Endodermal cell (in vitro differentiated cells): ENCODE data around the gene ENG. TPM values are rescaled to one million over a fixed set of nuclear protein-coding genes. Genes with fewer than 3 reads are reported as not detected.

Experiments
- DNase-seq: peaks from one replicate; pipeline ENCODE4 v3.0.0-alpha.2; 2017
- H3K27ac ChIP-seq: 2 replicates; pipeline ENCODE4 v1.5.1; 2013; ENCODE audit warnings: mild to moderate bottlenecking, low read depth, low read length, moderate library complexity
- H3K27me3 ChIP-seq: 2 replicates; pipeline ENCODE4 v1.6.1; 2013; ENCODE audit warnings: mild to moderate bottlenecking, low read length, moderate library complexity; ENCODE audit not compliant: insufficient read depth, control insufficient read depth, poor library complexity, severe bottlenecking
- H3K36me3 ChIP-seq: 2 replicates; pipeline ENCODE4 v1.7.0; 2013; ENCODE audit warnings: mild to moderate bottlenecking, low read length, moderate library complexity; ENCODE audit not compliant: control insufficient read depth, insufficient read depth
- H3K4me1 ChIP-seq: one replicate; pipeline ENCODE4 v1.7.0; 2013; ENCODE audit warnings: low read length; ENCODE audit not compliant: control insufficient read depth, insufficient read depth
- H3K4me3 ChIP-seq: 2 replicates; pipeline ENCODE4 v1.5.1; 2013; ENCODE audit warnings: mild to moderate bottlenecking, low read length, moderate library complexity
- H3K9ac ChIP-seq: 2 replicates; pipeline ENCODE4 v1.6.1; 2013; ENCODE audit warnings: mild to moderate bottlenecking, low read length, moderate library complexity; ENCODE audit not compliant: poor library complexity, severe bottlenecking; ENCODE audit errors: extremely low read depth
- H3K9me3 ChIP-seq: 2 replicates; pipeline ENCODE4 v1.6.1; 2013; ENCODE audit warnings: mild to moderate bottlenecking, low read length, moderate library complexity; ENCODE audit not compliant: control insufficient read depth
- H3K27ac Mint-ChIP-seq: 2 replicates; pipeline ENCODE4 v1.8.0; 2020; ENCODE audit warnings: mixed read lengths
- H3K27me3 Mint-ChIP-seq: 2 replicates; pipeline ENCODE4 v1.8.0; 2021; ENCODE audit warnings: mild to moderate bottlenecking, mixed read lengths; ENCODE audit not compliant: insufficient read depth
- H3K36me3 Mint-ChIP-seq: 2 replicates; pipeline ENCODE4 v1.8.0; 2020; ENCODE audit warnings: low read depth, mixed read lengths
- H3K4me1 Mint-ChIP-seq: 2 replicates; pipeline ENCODE4 v1.8.0; 2020; ENCODE audit warnings: mixed read lengths
- H3K4me3 Mint-ChIP-seq: 2 replicates; pipeline ENCODE4 v1.8.0; 2020; ENCODE audit warnings: mild to moderate bottlenecking, moderate library complexity, mixed read lengths
- H3K9me3 Mint-ChIP-seq: 2 replicates; pipeline ENCODE4 v1.8.0; 2020; ENCODE audit warnings: mild to moderate bottlenecking, mixed read lengths
- WGBS, 2 experiments: methylation state at CpG; one replicate each; pipeline versions ENCODE4 v1.1.5 to v1.1.7; 2013; ENCODE audit warnings: missing lambda C conversion rate in 2 of 2, mixed read lengths in 1 of 2; ENCODE audit not compliant: insufficient coverage in 1 of 2, insufficient read length in 1 of 2; 5-methylcytosine and 5-hydroxymethylcytosine counted together
- total RNA-seq, 2 donors: library from RNA; stranded (reverse); fragmentation: NEBNext Ultra II Directional in 1 of 2; extraction: Animal tissue kit (Norgen Biotek cat#: 25700) in 1 of 2; gene quantifications; 2 replicates in 1 of 2; 3 replicates in 1 of 2; pipeline ENCODE4 v1.2.1, GENCODE V29; 2021
- TF ChIP-seq, protein P1 (sequence below): fragments of 200-600 bp; sonication (generic); conservative IDR thresholded peaks from 2 replicates; pipeline ENCODE4 v1.5.0; 2021; ENCODE audit warnings: antibody characterized with exemption, mild to moderate bottlenecking

The ENG gene
- total RNA-seq, 2 donors from 2014 or later, result 2.2 to 2.4 TPM

DNA sequence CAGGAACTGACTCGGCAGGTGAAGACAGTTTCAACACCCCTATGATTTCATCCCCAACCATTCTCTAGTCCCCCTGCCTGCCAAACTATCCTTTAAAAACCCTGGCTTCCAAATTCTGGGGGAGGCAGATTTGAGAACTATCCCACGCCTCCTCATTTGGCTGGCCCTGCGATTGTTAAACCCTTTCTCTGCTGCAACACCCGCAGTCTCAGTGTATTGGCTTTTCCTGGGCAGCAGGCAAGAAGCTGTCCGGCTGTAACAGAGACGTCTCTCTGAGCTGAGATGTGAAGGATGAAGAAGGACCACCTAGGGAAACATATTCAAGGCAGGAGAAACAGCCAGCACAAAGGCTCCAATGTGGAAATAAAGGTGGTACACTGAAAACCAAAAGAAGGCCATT is 38.4 kb upstream of the ENG start:
- no peak overlapping the region for H3K9ac ChIP-seq
- peaks cover 4% of the 10 kb centered on the region for H3K4me1 ChIP-seq
- peaks cover 29% of the 10 kb centered on the region for H3K9me3 ChIP-seq
- WGBS, 2 experiments, result 96 to 98% methylated on average over 5 to 6 of the region's 6 CpGs
- Mint-ChIP-seq H3K4me3 (no peak overlapping the region), H3K27ac (no peak overlapping the region), H3K36me3 (peaks cover 69% of the 10 kb centered on the region), H3K4me1 (peaks cover 7% of the 10 kb centered on the region), H3K27me3 (no peaks in the 10 kb centered on the region), H3K9me3 (peaks cover 23% of the 10 kb centered on the region)
- TF ChIP-seq, protein P1, sequence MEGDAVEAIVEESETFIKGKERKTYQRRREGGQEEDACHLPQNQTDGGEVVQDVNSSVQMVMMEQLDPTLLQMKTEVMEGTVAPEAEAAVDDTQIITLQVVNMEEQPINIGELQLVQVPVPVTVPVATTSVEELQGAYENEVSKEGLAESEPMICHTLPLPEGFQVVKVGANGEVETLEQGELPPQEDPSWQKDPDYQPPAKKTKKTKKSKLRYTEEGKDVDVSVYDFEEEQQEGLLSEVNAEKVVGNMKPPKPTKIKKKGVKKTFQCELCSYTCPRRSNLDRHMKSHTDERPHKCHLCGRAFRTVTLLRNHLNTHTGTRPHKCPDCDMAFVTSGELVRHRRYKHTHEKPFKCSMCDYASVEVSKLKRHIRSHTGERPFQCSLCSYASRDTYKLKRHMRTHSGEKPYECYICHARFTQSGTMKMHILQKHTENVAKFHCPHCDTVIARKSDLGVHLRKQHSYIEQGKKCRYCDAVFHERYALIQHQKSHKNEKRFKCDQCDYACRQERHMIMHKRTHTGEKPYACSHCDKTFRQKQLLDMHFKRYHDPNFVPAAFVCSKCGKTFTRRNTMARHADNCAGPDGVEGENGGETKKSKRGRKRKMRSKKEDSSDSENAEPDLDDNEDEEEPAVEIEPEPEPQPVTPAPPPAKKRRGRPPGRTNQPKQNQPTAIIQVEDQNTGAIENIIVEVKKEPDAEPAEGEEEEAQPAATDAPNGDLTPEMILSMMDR, result no peak
- no peaks in the 10 kb centered on the region for H3K27me3 ChIP-seq
- no peak overlapping the region for H3K27ac ChIP-seq
- no peak overlapping the region for H3K4me3 ChIP-seq
- peaks cover 62% of the 10 kb centered on the region for H3K36me3 ChIP-seq
- DNase-seq, result no peak

DNA sequence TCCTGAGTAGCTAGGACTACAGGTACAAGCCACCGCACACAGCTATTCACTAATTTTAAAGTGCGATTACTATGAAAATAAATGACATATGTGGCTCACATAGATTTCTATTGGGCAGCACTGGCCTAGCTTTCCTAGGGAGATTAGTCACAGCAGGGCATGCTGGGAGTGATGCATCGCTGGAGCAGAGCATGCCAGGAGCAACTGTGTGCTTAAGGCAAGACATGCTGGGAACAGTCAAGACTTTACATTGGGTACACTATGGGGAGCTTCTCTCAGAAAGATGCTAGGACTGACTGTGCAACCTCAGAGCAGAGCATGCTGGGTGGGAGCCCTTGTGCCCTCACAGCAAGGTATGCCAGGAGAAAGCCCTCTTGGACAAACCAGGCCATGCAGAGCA is 35.6 kb upstream of the ENG start:
- Mint-ChIP-seq H3K4me1 (no peaks in the 10 kb centered on the region), H3K4me3 (no peak overlapping the region), H3K27me3 (no peaks in the 10 kb centered on the region), H3K36me3 (peaks cover 70% of the 10 kb centered on the region), H3K9me3 (peaks cover 23% of the 10 kb centered on the region), H3K27ac (no peak overlapping the region)
- Histone ChIP-seq H3K9me3 (peaks cover 26% of the 10 kb centered on the region), H3K27ac (no peak overlapping the region), H3K4me3 (no peak overlapping the region), H3K4me1 (no peaks in the 10 kb centered on the region), H3K27me3 (no peaks in the 10 kb centered on the region), H3K36me3 (peaks cover 63% of the 10 kb centered on the region), H3K9ac (no peak overlapping the region)
- WGBS, 2 experiments, result 90 to 97% methylated on average over 3 of the region's 3 CpGs
- no peak for DNase-seq
- TF ChIP-seq, protein P1, result no peak

DNA sequence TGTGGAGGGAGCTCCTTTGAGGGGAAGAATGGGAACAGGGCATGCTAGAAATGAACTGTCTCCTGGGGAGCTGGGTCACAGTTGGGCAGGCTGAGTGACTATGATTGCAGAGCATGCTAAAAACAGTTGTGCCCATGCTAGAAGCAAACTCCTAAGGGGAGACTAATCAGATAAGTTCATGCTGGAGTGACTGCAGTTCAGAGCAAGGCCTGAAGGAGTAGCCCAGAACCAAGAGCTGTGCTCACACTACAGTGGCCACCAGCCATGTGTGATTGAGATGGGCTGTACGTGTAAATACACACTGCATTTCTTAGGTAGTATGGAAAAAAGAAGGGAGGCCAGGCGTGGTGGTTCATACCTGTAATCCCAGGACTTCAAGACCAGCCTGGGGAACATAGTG is 33.3 kb upstream of the ENG start:
- Histone ChIP-seq H3K36me3 (peaks cover 41% of the 10 kb centered on the region), H3K4me1 (no peaks in the 10 kb centered on the region), H3K9ac (no peak overlapping the region), H3K4me3 (no peak overlapping the region), H3K27ac (no peak overlapping the region), H3K27me3 (no peaks in the 10 kb centered on the region), H3K9me3 (peaks cover 4% of the 10 kb centered on the region)
- peak; percentile 45 for DNase-seq
- peaks cover 2% of the 10 kb centered on the region for H3K4me1 Mint-ChIP-seq
- no peak overlapping the region for H3K4me3 Mint-ChIP-seq
- H3K27me3 Mint-ChIP-seq, result no peaks in the 10 kb centered on the region
- WGBS, 2 experiments, result 88 to 100% methylated on average over 2 of the region's 2 CpGs
- peaks cover 5% of the 10 kb centered on the region for H3K9me3 Mint-ChIP-seq
- H3K36me3 Mint-ChIP-seq, result peaks cover 51% of the 10 kb centered on the region
- no peak overlapping the region for H3K27ac Mint-ChIP-seq
- TF ChIP-seq, protein P1, result peak; percentile 56
